Measurements from ENCODE around the gene PDE6B. TPM values are rescaled to one million over a fixed set of nuclear protein-coding genes. Genes with fewer than 3 reads are reported as not detected.

PDE6B gene
- total and polyA plus RNA-seq, 2 of the 13 experiments (the other 11 are each of a cell fraction or from before 2014, with no cell fraction given): 0.38 to 0.40 TPM

- TF ChIP-seq CEBPG (CRISPR knock-in tag; IDR thresholded peaks at IDR 0.05) (no peak), MBNL3 (CRISPR knock-in tag; conservative IDR thresholded peaks at IDR 0.05) (no peak), SRY (CRISPR knock-in tag; IDR thresholded peaks at IDR 0.05) (peak; percentile 98), FOSL2 (CRISPR knock-in tag; IDR thresholded peaks at IDR 0.05) (peak; percentile 58), ZNF674 (CRISPR knock-in tag; IDR thresholded peaks at IDR 0.05; ENCODE audit: low read depth) (no peak), RXRB (CRISPR knock-in tag; IDR thresholded peaks at IDR 0.05; ENCODE audit: borderline replicate concordance) (peak; percentile 37; the same call in 1 of the 2 replicates), NR3C1 (CRISPR knock-in tag; IDR thresholded peaks at IDR 0.05) (no peak), ATM (IDR thresholded peaks at IDR 0.05; ENCODE audit: borderline replicate concordance) (no peak), BHLHE40 (IDR thresholded peaks at IDR 0.05; ENCODE audit: low read length) (peak; percentile 83), MAFK (conservative IDR thresholded peaks at IDR 0.05 in 1 of 2, IDR thresholded peaks at IDR 0.05 in 1 of 2; ENCODE audit: low read length in 2 of 2) (0 out of 4 replicates have a peak, but pooled peaks of 1 of the 2 experiments have one; percentile 2), ZNF670 (CRISPR knock-in tag; IDR thresholded peaks at IDR 0.05; ENCODE audit: borderline replicate concordance) (peak; percentile 91; the same call in 1 of the 2 replicates), JDP2 (CRISPR knock-in tag; IDR thresholded peaks at IDR 0.05; ENCODE audit: borderline replicate concordance) (no peak), ATF7-NPFF (CRISPR knock-in tag; IDR thresholded peaks at IDR 0.05; ENCODE audit: low read depth) (no peak), E2F1 (CRISPR knock-in tag; IDR thresholded peaks at IDR 0.05) (peak; percentile 55; the same call in 1 of the 2 replicates), ZNF17 (CRISPR knock-in tag; IDR thresholded peaks at IDR 0.05) (no peak), BRD4 (CRISPR knock-in tag; IDR thresholded peaks at IDR 0.05) (peak; percentile 21; the same call in 1 of the 2 replicates), HMGA1 (CRISPR knock-in tag; conservative IDR thresholded peaks at IDR 0.05) (no peak), NCOA5 (CRISPR knock-in tag; IDR thresholded peaks at IDR 0.05) (no peak), FOXK2 (IDR thresholded peaks at IDR 0.05) (no peak), ZSCAN12 (CRISPR knock-in tag; IDR thresholded peaks at IDR 0.05) (no peak), ZFP37 (CRISPR knock-in tag; IDR thresholded peaks at IDR 0.05; ENCODE audit: borderline replicate concordance) (no peak), ZNF557 (CRISPR knock-in tag; IDR thresholded peaks at IDR 0.05) (0 out of 2 replicates have a peak, but pooled peaks have one; percentile 15), U2AF2 (IDR thresholded peaks at IDR 0.05; ENCODE audit: low read depth, low read length) (0 out of 2 replicates have a peak, but pooled peaks have one; percentile 54), AGO2 (optimal IDR thresholded peaks at IDR 0.05; ENCODE audit: low read depth, low read length) (peak; percentile 93)
- TF ChIP-seq, protein P1, sequence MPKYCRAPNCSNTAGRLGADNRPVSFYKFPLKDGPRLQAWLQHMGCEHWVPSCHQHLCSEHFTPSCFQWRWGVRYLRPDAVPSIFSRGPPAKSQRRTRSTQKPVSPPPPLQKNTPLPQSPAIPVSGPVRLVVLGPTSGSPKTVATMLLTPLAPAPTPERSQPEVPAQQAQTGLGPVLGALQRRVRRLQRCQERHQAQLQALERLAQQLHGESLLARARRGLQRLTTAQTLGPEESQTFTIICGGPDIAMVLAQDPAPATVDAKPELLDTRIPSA (CRISPR knock-in tag; IDR thresholded peaks at IDR 0.05; ENCODE audit: borderline replicate concordance): no peak; the same call in 1 of the 2 replicates
Observed at GRCh38 chr4:674172-675035, 49.0 kb downstream of the PDE6B start, which contains the start of the genes ATP5ME and MYL5 (continued).
